ENCODE results near the gene VTI1A. TPM values are rescaled to one million over a fixed set of nuclear protein-coding genes. Genes with fewer than 3 reads are reported as not detected.

Gene VTI1A
- total RNA-seq, 1 donor from 2014 or later = 26.3 TPM

DNA sequence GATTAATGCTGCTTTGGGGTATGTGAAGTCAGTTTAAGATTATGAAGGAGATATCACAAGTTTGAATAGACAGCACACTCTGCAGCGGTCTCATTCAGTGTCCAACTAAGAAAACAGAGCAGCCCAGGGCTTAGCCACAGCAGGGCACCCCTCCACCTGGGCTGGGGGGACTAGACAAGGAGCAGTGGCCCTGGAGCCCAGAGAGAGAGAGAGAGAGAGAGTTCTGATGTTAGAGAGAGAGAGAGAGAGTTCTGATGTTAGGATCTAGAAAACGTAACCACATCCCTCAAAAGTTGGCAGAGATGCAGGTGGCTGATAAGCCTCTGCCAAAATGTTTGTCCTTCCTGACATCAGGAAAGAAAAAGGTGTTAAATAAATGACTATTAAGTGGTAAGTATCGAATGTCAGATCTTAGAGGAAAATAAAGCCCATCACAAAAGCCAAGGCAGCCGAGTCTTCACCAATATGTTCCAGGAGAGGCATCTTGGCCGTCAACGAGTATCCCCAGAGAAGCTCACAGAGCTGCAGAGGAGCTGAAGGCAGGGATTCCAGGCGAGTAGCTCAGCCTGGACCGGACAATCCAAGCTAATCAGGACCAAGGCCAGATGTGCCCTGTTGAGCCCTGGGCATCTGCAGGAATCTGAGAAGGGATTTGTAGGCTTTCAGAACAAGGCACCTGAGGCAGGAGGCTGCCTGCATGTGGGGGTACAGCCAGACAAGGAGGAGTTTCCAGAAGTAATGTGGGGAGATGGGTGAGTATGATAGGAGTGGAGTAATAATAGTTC, 352.9 kb downstream of the VTI1A start:
- DNase-seq (ENCODE audit: extremely low spot score, unreplicated experiment) = peak; percentile 73
- Mint-ChIP-seq H3K4me1 (ENCODE audit: unreplicated experiment) (no peaks in the 10 kb centered on the region), H3K36me3 (ENCODE audit: unreplicated experiment) (no peaks in the 10 kb centered on the region)

DNA sequence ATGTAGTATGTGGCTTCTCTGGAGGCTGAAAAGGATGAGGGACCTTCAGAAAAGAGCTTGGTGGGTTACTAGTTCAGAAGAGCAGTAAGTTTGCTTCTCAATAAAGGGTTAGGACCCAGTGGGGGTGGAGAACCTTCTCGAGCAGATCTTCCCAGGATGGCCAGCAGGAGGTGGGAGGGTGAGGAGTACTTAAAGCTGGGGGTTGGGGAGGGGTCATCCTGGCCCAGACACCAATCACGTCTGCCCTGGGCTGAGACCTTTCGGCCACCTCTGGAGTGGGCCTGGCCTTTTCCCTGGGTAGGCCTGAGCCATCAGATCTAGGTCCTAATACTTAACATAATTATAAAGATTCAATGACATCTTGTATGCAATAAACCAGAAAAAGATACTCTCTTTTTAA, 354.0 kb downstream of the VTI1A start:
- no peaks in the 10 kb centered on the region for H3K27me3 Mint-ChIP-seq (ENCODE audit: unreplicated experiment)
- H3K36me3 Mint-ChIP-seq (ENCODE audit: unreplicated experiment) = no peaks in the 10 kb centered on the region
- no peak overlapping the region for H3K27ac Mint-ChIP-seq (ENCODE audit: unreplicated experiment)
- H3K4me3 Mint-ChIP-seq (ENCODE audit: unreplicated experiment) = no peak overlapping the region
- no peaks in the 10 kb centered on the region for H3K9me3 Mint-ChIP-seq (ENCODE audit: unreplicated experiment)
- TF ChIP-seq, protein P1, sequence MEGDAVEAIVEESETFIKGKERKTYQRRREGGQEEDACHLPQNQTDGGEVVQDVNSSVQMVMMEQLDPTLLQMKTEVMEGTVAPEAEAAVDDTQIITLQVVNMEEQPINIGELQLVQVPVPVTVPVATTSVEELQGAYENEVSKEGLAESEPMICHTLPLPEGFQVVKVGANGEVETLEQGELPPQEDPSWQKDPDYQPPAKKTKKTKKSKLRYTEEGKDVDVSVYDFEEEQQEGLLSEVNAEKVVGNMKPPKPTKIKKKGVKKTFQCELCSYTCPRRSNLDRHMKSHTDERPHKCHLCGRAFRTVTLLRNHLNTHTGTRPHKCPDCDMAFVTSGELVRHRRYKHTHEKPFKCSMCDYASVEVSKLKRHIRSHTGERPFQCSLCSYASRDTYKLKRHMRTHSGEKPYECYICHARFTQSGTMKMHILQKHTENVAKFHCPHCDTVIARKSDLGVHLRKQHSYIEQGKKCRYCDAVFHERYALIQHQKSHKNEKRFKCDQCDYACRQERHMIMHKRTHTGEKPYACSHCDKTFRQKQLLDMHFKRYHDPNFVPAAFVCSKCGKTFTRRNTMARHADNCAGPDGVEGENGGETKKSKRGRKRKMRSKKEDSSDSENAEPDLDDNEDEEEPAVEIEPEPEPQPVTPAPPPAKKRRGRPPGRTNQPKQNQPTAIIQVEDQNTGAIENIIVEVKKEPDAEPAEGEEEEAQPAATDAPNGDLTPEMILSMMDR (IDR thresholded peaks at IDR 0.05) = no peak
- DNase-seq (ENCODE audit: extremely low spot score, unreplicated experiment) = peak; percentile 48
- H3K4me1 Mint-ChIP-seq (ENCODE audit: unreplicated experiment) = no peaks in the 10 kb centered on the region

More for the DNA sequence above, 352.9 kb downstream of the VTI1A start:
- H3K27me3 Mint-ChIP-seq (ENCODE audit: unreplicated experiment) = no peaks in the 10 kb centered on the region
- TF ChIP-seq, protein P1 (IDR thresholded peaks at IDR 0.05) = no peak
- no peaks in the 10 kb centered on the region for H3K9me3 Mint-ChIP-seq (ENCODE audit: unreplicated experiment)
- H3K27ac Mint-ChIP-seq (ENCODE audit: unreplicated experiment) = no peak overlapping the region
- no peak overlapping the region for H3K4me3 Mint-ChIP-seq (ENCODE audit: unreplicated experiment)

DNA sequence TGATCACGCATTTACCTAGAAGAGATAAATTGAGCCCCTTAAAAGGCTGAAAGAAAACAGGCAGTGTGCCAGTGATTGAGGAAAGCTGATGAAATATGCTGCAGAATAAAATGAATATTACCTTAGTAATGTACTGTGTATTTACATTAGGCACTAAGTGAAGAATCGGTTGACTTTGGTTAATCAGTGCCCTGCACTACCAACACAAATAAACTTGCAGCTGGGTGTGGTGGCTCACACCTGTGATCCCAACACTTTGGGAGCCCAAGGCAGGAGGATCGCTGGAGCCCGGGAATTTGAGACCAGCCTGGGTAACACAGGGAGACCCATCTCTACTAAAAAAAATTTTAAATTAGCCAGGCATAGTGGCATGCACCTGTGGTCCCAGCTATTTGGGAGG, 354.7 kb downstream of the VTI1A start:
- no peak overlapping the region for H3K27ac Mint-ChIP-seq (ENCODE audit: unreplicated experiment)
- H3K4me3 Mint-ChIP-seq (ENCODE audit: unreplicated experiment) = no peak overlapping the region
- H3K9me3 Mint-ChIP-seq (ENCODE audit: unreplicated experiment) = no peaks in the 10 kb centered on the region
- TF ChIP-seq, protein P1 (IDR thresholded peaks at IDR 0.05) = no peak
- no peaks in the 10 kb centered on the region for H3K36me3 Mint-ChIP-seq (ENCODE audit: unreplicated experiment)
- no peaks in the 10 kb centered on the region for H3K27me3 Mint-ChIP-seq (ENCODE audit: unreplicated experiment)
- peak; percentile 46 for DNase-seq (ENCODE audit: extremely low spot score, unreplicated experiment)
- no peaks in the 10 kb centered on the region for H3K4me1 Mint-ChIP-seq (ENCODE audit: unreplicated experiment)

GRCh38 chr10:112802411-112803022, 355.5 kb downstream of the VTI1A start:
- TF ChIP-seq, protein P1 (IDR thresholded peaks at IDR 0.05) = no peak
- Mint-ChIP-seq H3K27ac (ENCODE audit: unreplicated experiment) (no peak overlapping the region), H3K4me3 (ENCODE audit: unreplicated experiment) (no peak overlapping the region), H3K36me3 (ENCODE audit: unreplicated experiment) (peaks cover 3% of the 10 kb centered on the region), H3K27me3 (ENCODE audit: unreplicated experiment) (no peaks in the 10 kb centered on the region), H3K4me1 (ENCODE audit: unreplicated experiment) (no peaks in the 10 kb centered on the region), H3K9me3 (ENCODE audit: unreplicated experiment) (no peaks in the 10 kb centered on the region)
- peak; percentile 42 for DNase-seq (ENCODE audit: extremely low spot score, unreplicated experiment)

DNA sequence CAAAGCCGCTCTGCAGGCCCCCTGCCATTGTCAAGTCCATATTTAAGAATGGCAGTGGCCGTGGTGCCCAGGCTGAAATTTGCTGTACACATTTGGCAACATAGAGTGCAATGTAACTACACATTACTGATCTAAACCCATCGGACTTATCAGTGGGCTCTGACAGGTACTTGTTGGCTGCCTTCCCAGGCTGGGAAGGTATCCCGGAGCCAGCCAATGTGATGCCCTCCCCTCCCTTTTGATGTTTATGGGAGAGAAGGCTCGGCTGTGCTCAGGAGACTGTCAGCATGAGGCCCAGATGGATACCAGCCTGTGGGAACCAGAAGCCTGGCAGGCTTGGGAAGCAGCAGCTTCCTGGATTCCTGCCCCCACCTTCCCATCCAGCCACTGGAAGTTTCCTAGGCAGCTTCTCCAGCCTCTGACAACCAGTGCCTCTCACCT, 357.0 kb downstream of the VTI1A start:
- Mint-ChIP-seq H3K27me3 (ENCODE audit: unreplicated experiment) (no peaks in the 10 kb centered on the region), H3K4me3 (ENCODE audit: unreplicated experiment) (no peak overlapping the region), H3K9me3 (ENCODE audit: unreplicated experiment) (no peaks in the 10 kb centered on the region), H3K4me1 (ENCODE audit: unreplicated experiment) (peaks cover 2% of the 10 kb centered on the region), H3K36me3 (ENCODE audit: unreplicated experiment) (peaks cover 3% of the 10 kb centered on the region), H3K27ac (ENCODE audit: unreplicated experiment) (no peak overlapping the region)
- TF ChIP-seq, protein P1 (IDR thresholded peaks at IDR 0.05) = no peak
- DNase-seq (ENCODE audit: extremely low spot score, unreplicated experiment) = peak; percentile 40

Data from osteocyte (in vitro differentiated cells).